HepG2 (cell line): ENCODE results near the gene SNAP29. TPM values are rescaled to one million over a fixed set of nuclear protein-coding genes. Genes with fewer than 3 reads are reported as not detected.

Source experiments
- AFF4 ChIP-seq: sonication (generic); formaldehyde crosslinking; IDR thresholded peaks from 2 replicates; pipeline ENCODE4 v1.4.0; 2020; ENCODE audit warnings: missing genetic modification reagents
- CBX1 ChIP-seq: IDR thresholded peaks from one replicate; pipeline ENCODE4 v1.6.1; 2016; ENCODE audit warnings: antibody characterized with exemption, low read depth
- CCAR2 ChIP-seq: fragments of 200-400 bp; formaldehyde crosslinking; optimal IDR thresholded peaks from 2 replicates; pipeline ENCODE3; 2018; ENCODE audit warnings: low read depth, mild to moderate bottlenecking, low read length, moderate library complexity
- CREM ChIP-seq, 2 experiments: sonication (generic) in 1 of 2; formaldehyde crosslinking in 1 of 2; IDR thresholded peaks; 2 replicates each; pipeline versions ENCODE4 v1.4.0 to v1.6.1; 2016 to 2020; ENCODE audit warnings: antibody characterized with exemption in 1 of 2, mild to moderate bottlenecking in 1 of 2, missing genetic modification reagents in 1 of 2
- HIVEP1 ChIP-seq: sonication (generic); formaldehyde crosslinking; IDR thresholded peaks from 2 replicates; pipeline ENCODE4 v1.4.0; 2020; ENCODE audit warnings: mild to moderate bottlenecking, missing genetic modification reagents
- MIXL1 ChIP-seq: IDR thresholded peaks from 2 replicates; pipeline ENCODE4 v1.6.1; 2016
- NCOA2 ChIP-seq: sonication (generic); formaldehyde crosslinking; IDR thresholded peaks from 2 replicates; pipeline ENCODE4 v1.8.0; 2022; ENCODE audit warnings: inconsistent platforms
- PAX8 ChIP-seq: sonication (generic); formaldehyde crosslinking; IDR thresholded peaks from 2 replicates; pipeline ENCODE4 v1.8.0; 2022; ENCODE audit warnings: mild to moderate bottlenecking, missing genetic modification reagents, borderline replicate concordance
- SIN3B ChIP-seq: fragments of 150-350 bp; IDR thresholded peaks from 2 replicates; pipeline ENCODE4 v1.6.1; 2014; ENCODE audit warnings: low read length
- TARDBP ChIP-seq: sonication (generic); formaldehyde crosslinking; IDR thresholded peaks from 2 replicates; pipeline ENCODE4 v1.8.0; 2022; ENCODE audit warnings: mild to moderate bottlenecking, missing genetic modification reagents
- THYN1 ChIP-seq: sonication (generic); formaldehyde crosslinking; IDR thresholded peaks from 2 replicates; pipeline ENCODE4 v1.8.1; 2023; ENCODE audit warnings: low read depth, mild to moderate bottlenecking, moderate library complexity, missing genetic modification reagents, borderline replicate concordance
- ZFP62 ChIP-seq: sonication (generic); formaldehyde crosslinking; IDR thresholded peaks from 2 replicates; pipeline ENCODE4 v1.4.0; 2020; ENCODE audit warnings: missing genetic modification reagents
- ZMYM2 ChIP-seq: sonication (generic); formaldehyde crosslinking; IDR thresholded peaks from 2 replicates; pipeline ENCODE4 v1.8.0; 2022; ENCODE audit warnings: mild to moderate bottlenecking, missing genetic modification reagents
- ZNF383 ChIP-seq: sonication (generic); formaldehyde crosslinking; IDR thresholded peaks from 2 replicates; pipeline ENCODE4 v1.4.0; 2020; ENCODE audit warnings: missing genetic modification reagents, mild to moderate bottlenecking, borderline replicate concordance
- ZNF550 ChIP-seq: sonication (generic); formaldehyde crosslinking; IDR thresholded peaks from 2 replicates; pipeline ENCODE4 v1.4.0; 2020; ENCODE audit warnings: mild to moderate bottlenecking, missing genetic modification reagents, borderline replicate concordance
- ZNF740 ChIP-seq: sonication (generic); formaldehyde crosslinking; IDR thresholded peaks from 2 replicates; pipeline ENCODE4 v1.4.0; 2020; ENCODE audit warnings: missing genetic modification reagents
- ZNF749 ChIP-seq: sonication (generic); formaldehyde crosslinking; IDR thresholded peaks from 2 replicates; pipeline ENCODE4 v1.8.0; 2022; ENCODE audit warnings: mild to moderate bottlenecking, missing genetic modification reagents, moderate library complexity, borderline replicate concordance
- ZNF780A ChIP-seq: sonication (generic); formaldehyde crosslinking; IDR thresholded peaks from 2 replicates; pipeline ENCODE4 v1.8.0; 2022; ENCODE audit warnings: mild to moderate bottlenecking, missing genetic modification reagents, moderate library complexity
- polyA plus RNA-seq, 8 experiments: library from polyadenylated mRNA; depleted of rRNA in 3 of 8; stranded (reverse) in 7 of 8; unstranded in 1 of 8; fragments of >200 nt; fragmentation: Illumina TruSeq in 4 of 8; extraction: Trizol in 4 of 8; gene quantifications; 2 replicates each; pipeline versions ENCODE4 v1.2.1 to v1.2.3, GENCODE V29; 2011 to 2016; ENCODE audit warnings: low read depth in 4 of 8, missing spikeins in 1 of 8, mixed read lengths in 1 of 8; ENCODE audit not compliant: insufficient read depth in 1 of 8
- total RNA-seq, 5 experiments: library from RNA; depleted of rRNA; stranded (reverse); fragments of >200 nt; fragmentation: Illumina TruSeq; extraction: Trizol; gene quantifications; 2 replicates each; pipeline ENCODE4 v1.2.3, GENCODE V29; 2016; ENCODE audit warnings: low read depth in 1 of 5
- TF ChIP-seq, protein P1 (sequence below): sonication (generic); formaldehyde crosslinking; IDR thresholded peaks from 2 replicates; pipeline ENCODE4 v1.4.0; 2020; ENCODE audit warnings: missing genetic modification reagents, borderline replicate concordance
- TF ChIP-seq, protein P2 (sequence below): sonication (generic); formaldehyde crosslinking; IDR thresholded peaks from 2 replicates; pipeline ENCODE4 v1.8.0; 2022; ENCODE audit warnings: mild to moderate bottlenecking, missing genetic modification reagents, moderate library complexity
- TF ChIP-seq, protein P3 (sequence below): IDR thresholded peaks from 2 replicates; pipeline ENCODE4 v1.6.1; 2016; ENCODE audit warnings: missing compliant biosample characterization, missing genetic modification reagents, borderline replicate concordance

SNAP29 gene
- total and polyA plus RNA-seq, 2 of the 13 experiments (the other 11 are each of a cell fraction or from before 2014, with no cell fraction given), result 12.3 to 30.7 TPM

DNA sequence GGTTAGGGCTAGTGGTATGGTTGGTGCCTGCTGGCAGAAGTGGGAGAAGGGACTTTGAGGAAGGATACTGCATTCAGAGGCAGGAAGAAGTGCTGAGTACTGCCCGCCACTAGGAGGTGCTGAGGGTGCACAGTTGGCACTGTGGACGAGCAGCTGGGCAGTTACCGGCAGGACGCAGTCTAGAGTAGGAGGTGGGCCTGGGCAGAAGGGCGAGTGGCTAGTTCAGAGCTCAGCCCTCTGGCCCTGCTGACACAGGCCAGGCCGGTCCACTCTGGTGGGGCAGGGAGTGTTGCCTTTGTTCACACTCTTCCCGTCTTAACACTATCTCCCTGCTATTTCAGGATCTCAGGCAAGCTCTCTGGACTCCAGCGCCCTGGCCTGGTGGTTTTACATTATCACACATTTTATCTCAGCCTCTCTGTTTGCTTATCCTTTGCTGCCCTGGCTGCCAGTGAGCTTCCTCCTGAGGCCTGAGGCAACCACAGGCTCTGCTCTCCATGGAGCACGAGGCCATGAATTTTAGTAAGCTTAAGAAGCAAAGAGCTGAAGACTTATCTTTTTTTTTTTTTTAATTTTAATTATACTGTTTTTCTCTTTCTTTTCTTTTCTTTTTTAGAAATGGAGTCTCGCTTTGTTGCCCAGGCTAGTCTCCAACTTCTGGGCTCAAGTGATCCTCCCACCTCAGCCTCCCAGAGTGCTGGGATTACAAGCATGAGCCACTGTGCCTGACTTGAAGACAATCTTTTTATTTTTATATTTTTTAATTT, 26.9 kb downstream of the SNAP29 start (continued):
- no peak for TF ChIP-seq ZNF740 (CRISPR knock-in tag)
- TF ChIP-seq ZMYM2, result no peak
- TF ChIP-seq THYN1 (CRISPR knock-in tag), result no peak
- 0 out of 2 replicates have a peak, but pooled peaks have one; percentile 63 for TF ChIP-seq AFF4
- no peak for TF ChIP-seq CBX1
- no peak for TF ChIP-seq NCOA2 (CRISPR knock-in tag)
- TF ChIP-seq CREM (IDR thresholded peaks at IDR 0.05), result no peak
- no peak for TF ChIP-seq CREM (CRISPR knock-in tag; IDR thresholded peaks at IDR 0.05)
- no peak for TF ChIP-seq PAX8
- TF ChIP-seq, protein P1, sequence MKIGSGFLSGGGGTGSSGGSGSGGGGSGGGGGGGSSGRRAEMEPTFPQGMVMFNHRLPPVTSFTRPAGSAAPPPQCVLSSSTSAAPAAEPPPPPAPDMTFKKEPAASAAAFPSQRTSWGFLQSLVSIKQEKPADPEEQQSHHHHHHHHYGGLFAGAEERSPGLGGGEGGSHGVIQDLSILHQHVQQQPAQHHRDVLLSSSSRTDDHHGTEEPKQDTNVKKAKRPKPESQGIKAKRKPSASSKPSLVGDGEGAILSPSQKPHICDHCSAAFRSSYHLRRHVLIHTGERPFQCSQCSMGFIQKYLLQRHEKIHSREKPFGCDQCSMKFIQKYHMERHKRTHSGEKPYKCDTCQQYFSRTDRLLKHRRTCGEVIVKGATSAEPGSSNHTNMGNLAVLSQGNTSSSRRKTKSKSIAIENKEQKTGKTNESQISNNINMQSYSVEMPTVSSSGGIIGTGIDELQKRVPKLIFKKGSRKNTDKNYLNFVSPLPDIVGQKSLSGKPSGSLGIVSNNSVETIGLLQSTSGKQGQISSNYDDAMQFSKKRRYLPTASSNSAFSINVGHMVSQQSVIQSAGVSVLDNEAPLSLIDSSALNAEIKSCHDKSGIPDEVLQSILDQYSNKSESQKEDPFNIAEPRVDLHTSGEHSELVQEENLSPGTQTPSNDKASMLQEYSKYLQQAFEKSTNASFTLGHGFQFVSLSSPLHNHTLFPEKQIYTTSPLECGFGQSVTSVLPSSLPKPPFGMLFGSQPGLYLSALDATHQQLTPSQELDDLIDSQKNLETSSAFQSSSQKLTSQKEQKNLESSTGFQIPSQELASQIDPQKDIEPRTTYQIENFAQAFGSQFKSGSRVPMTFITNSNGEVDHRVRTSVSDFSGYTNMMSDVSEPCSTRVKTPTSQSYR (CRISPR knock-in tag), result no peak
- 0 out of 2 replicates have a peak, but pooled peaks have one; percentile 39 for TF ChIP-seq ZNF550
- peak; percentile 74; the same call in 1 of the 2 replicates for TF ChIP-seq MIXL1 (CRISPR knock-in tag)
- TF ChIP-seq, protein P2, sequence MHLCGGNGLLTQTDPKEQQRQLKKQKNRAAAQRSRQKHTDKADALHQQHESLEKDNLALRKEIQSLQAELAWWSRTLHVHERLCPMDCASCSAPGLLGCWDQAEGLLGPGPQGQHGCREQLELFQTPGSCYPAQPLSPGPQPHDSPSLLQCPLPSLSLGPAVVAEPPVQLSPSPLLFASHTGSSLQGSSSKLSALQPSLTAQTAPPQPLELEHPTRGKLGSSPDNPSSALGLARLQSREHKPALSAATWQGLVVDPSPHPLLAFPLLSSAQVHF (CRISPR knock-in tag), result no peak
- no peak; the same call in 1 of the 2 replicates for TF ChIP-seq SIN3B
- TF ChIP-seq ZNF780A, result no peak
- TF ChIP-seq, protein P3, sequence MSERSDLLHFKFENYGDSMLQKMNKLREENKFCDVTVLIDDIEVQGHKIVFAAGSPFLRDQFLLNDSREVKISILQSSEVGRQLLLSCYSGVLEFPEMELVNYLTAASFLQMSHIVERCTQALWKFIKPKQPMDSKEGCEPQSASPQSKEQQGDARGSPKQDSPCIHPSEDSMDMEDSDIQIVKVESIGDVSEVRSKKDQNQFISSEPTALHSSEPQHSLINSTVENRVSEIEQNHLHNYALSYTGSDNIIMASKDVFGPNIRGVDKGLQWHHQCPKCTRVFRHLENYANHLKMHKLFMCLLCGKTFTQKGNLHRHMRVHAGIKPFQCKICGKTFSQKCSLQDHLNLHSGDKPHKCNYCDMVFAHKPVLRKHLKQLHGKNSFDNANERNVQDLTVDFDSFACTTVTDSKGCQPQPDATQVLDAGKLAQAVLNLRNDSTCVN (CRISPR knock-in tag), result peak; percentile 25; the same call in 1 of the 2 replicates
- TF ChIP-seq ZNF383 (CRISPR knock-in tag), result no peak
- no peak for TF ChIP-seq ZNF749 (CRISPR knock-in tag)
- peak; percentile 92 for TF ChIP-seq TARDBP
- no peak for TF ChIP-seq ZFP62 (CRISPR knock-in tag)
- TF ChIP-seq CCAR2, result no peak
- peak; percentile 27; the same call in 1 of the 2 replicates for TF ChIP-seq HIVEP1 (CRISPR knock-in tag)
